ENCODE results near the gene NF2.

DNA sequence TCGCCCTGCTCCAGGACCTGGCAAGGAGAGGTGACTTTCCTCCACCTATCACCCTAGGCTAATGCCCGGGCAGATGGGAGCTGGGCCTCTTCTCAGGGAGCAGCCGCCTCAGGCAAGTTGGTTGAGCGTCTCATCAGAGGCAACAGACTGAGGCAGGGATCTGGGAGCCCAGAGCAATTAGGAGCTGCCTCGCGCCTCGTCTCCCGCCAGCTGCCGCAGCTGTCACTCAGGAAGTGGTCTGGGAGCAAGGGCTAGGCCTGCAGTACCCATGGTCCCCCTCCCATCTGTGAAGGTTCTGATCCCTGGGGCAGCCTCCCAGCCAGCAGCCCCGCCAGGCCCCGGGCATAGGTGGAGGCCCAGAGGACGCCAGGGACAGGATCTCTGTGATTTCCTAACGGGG, 111.8 kb downstream of the NF2 start:
- TF ChIP-seq, protein P1, sequence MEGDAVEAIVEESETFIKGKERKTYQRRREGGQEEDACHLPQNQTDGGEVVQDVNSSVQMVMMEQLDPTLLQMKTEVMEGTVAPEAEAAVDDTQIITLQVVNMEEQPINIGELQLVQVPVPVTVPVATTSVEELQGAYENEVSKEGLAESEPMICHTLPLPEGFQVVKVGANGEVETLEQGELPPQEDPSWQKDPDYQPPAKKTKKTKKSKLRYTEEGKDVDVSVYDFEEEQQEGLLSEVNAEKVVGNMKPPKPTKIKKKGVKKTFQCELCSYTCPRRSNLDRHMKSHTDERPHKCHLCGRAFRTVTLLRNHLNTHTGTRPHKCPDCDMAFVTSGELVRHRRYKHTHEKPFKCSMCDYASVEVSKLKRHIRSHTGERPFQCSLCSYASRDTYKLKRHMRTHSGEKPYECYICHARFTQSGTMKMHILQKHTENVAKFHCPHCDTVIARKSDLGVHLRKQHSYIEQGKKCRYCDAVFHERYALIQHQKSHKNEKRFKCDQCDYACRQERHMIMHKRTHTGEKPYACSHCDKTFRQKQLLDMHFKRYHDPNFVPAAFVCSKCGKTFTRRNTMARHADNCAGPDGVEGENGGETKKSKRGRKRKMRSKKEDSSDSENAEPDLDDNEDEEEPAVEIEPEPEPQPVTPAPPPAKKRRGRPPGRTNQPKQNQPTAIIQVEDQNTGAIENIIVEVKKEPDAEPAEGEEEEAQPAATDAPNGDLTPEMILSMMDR (IDR thresholded peaks at IDR 0.05; ENCODE audit: low read depth, low read length, poor library complexity, severe bottlenecking), result no peak
- no peak for TF ChIP-seq EZH2phosphoT487 (IDR thresholded peaks at IDR 0.05; ENCODE audit: borderline replicate concordance, low read length)
